ENCODE measurements around the gene AIG1.

Gene AIG1

GRCh38 chr6:143258945-143259344 is 198.3 kb downstream of the AIG1 start:
- H2AFZ ChIP-seq, result no peak overlapping the region
- no peaks in the 10 kb centered on the region for H3K4me1 ChIP-seq
- no peak overlapping the region for H3K4me2 ChIP-seq (ENCODE audit: low read length)
- H3K27me3 ChIP-seq (ENCODE audit: control insufficient read depth, insufficient read depth, low read length), result no peaks in the 10 kb centered on the region
- no peak overlapping the region for H3K9ac ChIP-seq
- no peak for TF ChIP-seq CTCF (IDR thresholded peaks at IDR 0.05)
- no peak overlapping the region for H3K4me3 ChIP-seq (ENCODE audit: low read depth, low read length)
- H3K79me2 ChIP-seq, result no peaks in the 10 kb centered on the region
- H3K9me3 ChIP-seq (ENCODE audit: control insufficient read depth, low read length), result no peaks in the 10 kb centered on the region
- no peak overlapping the region for H3K27ac ChIP-seq
- no peaks in the 10 kb centered on the region for H3K36me3 ChIP-seq (ENCODE audit: control insufficient read depth, insufficient read depth, low read length)

- Histone ChIP-seq H3K27ac (no peak overlapping the region), H3K9me3 (ENCODE audit: control insufficient read depth, low read length) (no peaks in the 10 kb centered on the region), H3K79me2 (no peaks in the 10 kb centered on the region), H3K4me2 (ENCODE audit: low read length) (no peak overlapping the region), H2AFZ (no peak overlapping the region), H3K4me3 (ENCODE audit: low read depth, low read length) (no peak overlapping the region), H3K36me3 (ENCODE audit: control insufficient read depth, insufficient read depth, low read length) (no peaks in the 10 kb centered on the region), H3K4me1 (no peaks in the 10 kb centered on the region), H3K27me3 (ENCODE audit: control insufficient read depth, insufficient read depth, low read length) (no peaks in the 10 kb centered on the region), H3K9ac (no peak overlapping the region)
- TF ChIP-seq CTCF (IDR thresholded peaks at IDR 0.05), result no peak
These were observed 200.2 kb downstream of the AIG1 start for GRCh38 chr6:143260857-143261256.

GRCh38 chr6:143261899-143262436 is 201.3 kb downstream of the AIG1 start:
- no peak overlapping the region for H3K4me3 ChIP-seq (ENCODE audit: low read depth, low read length)
- TF ChIP-seq CTCF (IDR thresholded peaks at IDR 0.05), result no peak
- H3K4me1 ChIP-seq, result no peaks in the 10 kb centered on the region

GRCh38 chr6:143262859-143263258 is 202.2 kb downstream of the AIG1 start:
- no peaks in the 10 kb centered on the region for H3K27me3 ChIP-seq (ENCODE audit: control insufficient read depth, insufficient read depth, low read length)
- no peak for TF ChIP-seq CTCF (IDR thresholded peaks at IDR 0.05)
- no peaks in the 10 kb centered on the region for H3K9me3 ChIP-seq (ENCODE audit: control insufficient read depth, low read length)
- H3K36me3 ChIP-seq (ENCODE audit: control insufficient read depth, insufficient read depth, low read length), result no peaks in the 10 kb centered on the region
- H3K27ac ChIP-seq, result no peak overlapping the region
- no peaks in the 10 kb centered on the region for H3K4me1 ChIP-seq
- no peak overlapping the region for H3K4me3 ChIP-seq (ENCODE audit: low read depth, low read length)
- H3K9ac ChIP-seq, result no peak overlapping the region
- no peak overlapping the region for H3K4me2 ChIP-seq (ENCODE audit: low read length)
- no peaks in the 10 kb centered on the region for H3K79me2 ChIP-seq
- no peak overlapping the region for H2AFZ ChIP-seq

More at GRCh38 chr6:143261899-143262436, 201.3 kb downstream of the AIG1 start:
- no peaks in the 10 kb centered on the region for H3K36me3 ChIP-seq (ENCODE audit: control insufficient read depth, insufficient read depth, low read length)
- no peak overlapping the region for H3K27ac ChIP-seq
- no peaks in the 10 kb centered on the region for H3K79me2 ChIP-seq
- no peak overlapping the region for H3K9ac ChIP-seq
- H3K9me3 ChIP-seq (ENCODE audit: control insufficient read depth, low read length), result no peaks in the 10 kb centered on the region
- no peaks in the 10 kb centered on the region for H3K27me3 ChIP-seq (ENCODE audit: control insufficient read depth, insufficient read depth, low read length)
- no peak overlapping the region for H2AFZ ChIP-seq
- no peak overlapping the region for H3K4me2 ChIP-seq (ENCODE audit: low read length)

GRCh38 chr6:143264379-143264778 is 203.7 kb downstream of the AIG1 start:
- no peaks in the 10 kb centered on the region for H3K4me1 ChIP-seq
- H3K4me3 ChIP-seq (ENCODE audit: low read depth, low read length), result no peak overlapping the region
- no peaks in the 10 kb centered on the region for H3K36me3 ChIP-seq (ENCODE audit: control insufficient read depth, insufficient read depth, low read length)
- no peaks in the 10 kb centered on the region for H3K9me3 ChIP-seq (ENCODE audit: control insufficient read depth, low read length)
- no peak overlapping the region for H3K4me2 ChIP-seq (ENCODE audit: low read length)
- no peak overlapping the region for H3K9ac ChIP-seq
- H3K27ac ChIP-seq, result no peak overlapping the region
- no peaks in the 10 kb centered on the region for H3K27me3 ChIP-seq (ENCODE audit: control insufficient read depth, insufficient read depth, low read length)
- no peak for TF ChIP-seq CTCF (IDR thresholded peaks at IDR 0.05)
- no peaks in the 10 kb centered on the region for H3K79me2 ChIP-seq
- H2AFZ ChIP-seq, result no peak overlapping the region

All from parathyroid adenoma (tissue), 2 donors.